ENCODE data around the gene ATP6V1C2. TPM values are rescaled to one million over a fixed set of nuclear protein-coding genes. Genes with fewer than 3 reads are reported as not detected.

Gene ATP6V1C2
- total RNA-seq, 1 experiment from 2014 or later, result 0.40 TPM

GRCh38 chr2:10785260-10785659 lies 63.8 kb downstream of the ATP6V1C2 start:
- no peak overlapping the region for H2AFZ ChIP-seq (ENCODE audit: low read length)
- ChIA-PET CTCF (no interaction called here), POLR2A (ENCODE audit: unreplicated experiment) (no interaction called here)
- H3F3A ChIP-seq (ENCODE audit: low read length, unreplicated experiment), result no peaks in the 10 kb centered on the region
- H3K79me2 ChIP-seq (ENCODE audit: low read length), result no peaks in the 10 kb centered on the region; the same call in 1 of the 2 replicates
- no peaks in the 10 kb centered on the region for H3K9me3 ChIP-seq (ENCODE audit: low read length)
- intact Hi-C loops (cut with micrococcal nuclease), result no loop called here
- no TSS peak for BruUV-seq (replicated peaks)
- no peak for TF ChIP-seq EZH2phosphoT487 (IDR thresholded peaks at IDR 0.05; ENCODE audit: borderline replicate concordance, low read length)
- TF ChIP-seq EZH2 (IDR thresholded peaks at IDR 0.05; ENCODE audit: low read length, unreplicated experiment), result no peak
- TF ChIP-seq, protein P1, sequence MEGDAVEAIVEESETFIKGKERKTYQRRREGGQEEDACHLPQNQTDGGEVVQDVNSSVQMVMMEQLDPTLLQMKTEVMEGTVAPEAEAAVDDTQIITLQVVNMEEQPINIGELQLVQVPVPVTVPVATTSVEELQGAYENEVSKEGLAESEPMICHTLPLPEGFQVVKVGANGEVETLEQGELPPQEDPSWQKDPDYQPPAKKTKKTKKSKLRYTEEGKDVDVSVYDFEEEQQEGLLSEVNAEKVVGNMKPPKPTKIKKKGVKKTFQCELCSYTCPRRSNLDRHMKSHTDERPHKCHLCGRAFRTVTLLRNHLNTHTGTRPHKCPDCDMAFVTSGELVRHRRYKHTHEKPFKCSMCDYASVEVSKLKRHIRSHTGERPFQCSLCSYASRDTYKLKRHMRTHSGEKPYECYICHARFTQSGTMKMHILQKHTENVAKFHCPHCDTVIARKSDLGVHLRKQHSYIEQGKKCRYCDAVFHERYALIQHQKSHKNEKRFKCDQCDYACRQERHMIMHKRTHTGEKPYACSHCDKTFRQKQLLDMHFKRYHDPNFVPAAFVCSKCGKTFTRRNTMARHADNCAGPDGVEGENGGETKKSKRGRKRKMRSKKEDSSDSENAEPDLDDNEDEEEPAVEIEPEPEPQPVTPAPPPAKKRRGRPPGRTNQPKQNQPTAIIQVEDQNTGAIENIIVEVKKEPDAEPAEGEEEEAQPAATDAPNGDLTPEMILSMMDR (conservative IDR thresholded peaks at IDR 0.05; ENCODE audit: low read depth, low read length), result no peak
- no peaks in the 10 kb centered on the region for H3K9me2 ChIP-seq (replicated peaks; ENCODE audit: low read length)
- peaks cover 81% of the 10 kb centered on the region for H3K36me3 ChIP-seq (ENCODE audit: low read depth, low read length)
- no peak for DNase-seq
- H3K9ac ChIP-seq (ENCODE audit: low read length), result no peak overlapping the region
- H4K20me1 ChIP-seq (ENCODE audit: low read length), result peaks cover 13% of the 10 kb centered on the region; the same call in 1 of the 2 replicates
- H3K4me1 ChIP-seq (ENCODE audit: insufficient read depth, low read length), result peaks cover 15% of the 10 kb centered on the region
- H3K27me3 ChIP-seq (ENCODE audit: low read length), result no peaks in the 10 kb centered on the region
- no peak overlapping the region for H3K27ac ChIP-seq (ENCODE audit: low read length)
- no peak overlapping the region for H3K4me3 ChIP-seq (ENCODE audit: low read length)
- ATAC-seq, result no peak
- H3K4me2 ChIP-seq (ENCODE audit: low read length), result no peak overlapping the region

DNA sequence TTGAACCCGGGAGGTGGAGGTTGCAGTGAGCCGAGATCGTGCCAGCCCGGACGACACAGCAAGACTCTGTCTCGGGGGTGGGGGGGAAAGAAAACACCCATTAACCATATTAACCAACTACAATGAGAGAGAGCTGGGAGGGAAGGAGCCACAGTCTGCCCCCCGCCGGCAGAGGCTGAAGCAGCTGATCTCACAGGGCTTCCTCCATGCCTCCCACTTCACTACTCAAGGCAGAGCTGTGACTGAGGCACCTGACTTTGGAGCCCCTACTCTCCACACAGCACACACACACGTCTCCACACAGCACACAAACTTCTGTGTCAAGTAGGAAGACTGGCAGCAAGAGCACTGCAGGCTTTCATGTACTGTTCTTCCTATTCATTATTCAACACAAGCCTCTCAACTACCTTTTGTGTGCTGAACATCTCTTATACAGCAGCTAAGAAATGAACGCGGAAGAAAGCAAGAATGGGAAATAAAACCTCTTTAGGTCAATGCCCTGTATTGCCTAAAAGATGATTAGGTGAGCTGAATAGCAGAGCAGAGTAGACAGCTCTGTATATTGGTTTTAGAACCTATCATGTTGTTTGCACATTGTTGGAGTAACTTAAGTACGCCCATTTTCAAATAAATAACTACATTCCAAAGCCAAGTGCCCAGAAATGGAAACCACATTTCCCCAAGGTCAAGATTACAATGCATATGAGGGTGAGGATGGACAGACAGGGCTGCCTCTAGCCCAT lies 65.0 kb downstream of the ATP6V1C2 start:
- CTCF ChIA-PET, result interaction anchor here (0.6 kb wide), 1 partner anchor 26 kb away, joined by 3 read pairs; no protein-coding TSS in a partner anchor
- BruUV-seq (replicated peaks), result no TSS peak

More for the DNA sequence above, 65.0 kb downstream of the ATP6V1C2 start:
- Histone ChIP-seq H3K4me3 (ENCODE audit: low read length) (no peak overlapping the region), H3K4me1 (ENCODE audit: insufficient read depth, low read length) (peaks cover 15% of the 10 kb centered on the region), H3K36me3 (ENCODE audit: low read depth, low read length) (peaks cover 83% of the 10 kb centered on the region), H3K79me2 (ENCODE audit: low read length) (no peaks in the 10 kb centered on the region; the same call in 1 of the 2 replicates), H3K9me2 (replicated peaks; ENCODE audit: low read length) (no peaks in the 10 kb centered on the region), H3K27me3 (ENCODE audit: low read length) (no peaks in the 10 kb centered on the region), H3F3A (ENCODE audit: low read length, unreplicated experiment) (no peaks in the 10 kb centered on the region), H2AFZ (ENCODE audit: low read length) (no peak overlapping the region), H4K20me1 (ENCODE audit: low read length) (peaks cover 13% of the 10 kb centered on the region; the same call in 1 of the 2 replicates), H3K4me2 (ENCODE audit: low read length) (no peak overlapping the region), H3K9ac (ENCODE audit: low read length) (no peak overlapping the region), H3K27ac (ENCODE audit: low read length) (no peak overlapping the region), H3K9me3 (ENCODE audit: low read length) (no peaks in the 10 kb centered on the region)
- DNase-seq, result no peak
- intact Hi-C loops (cut with micrococcal nuclease), result no loop called here
- no peak for ATAC-seq
- POLR2A ChIA-PET (ENCODE audit: unreplicated experiment), result no interaction called here
- TF ChIP-seq, protein P1 (conservative IDR thresholded peaks at IDR 0.05; ENCODE audit: low read depth, low read length), result no peak
- TF ChIP-seq EZH2 (IDR thresholded peaks at IDR 0.05; ENCODE audit: low read length, unreplicated experiment) (no peak), EZH2phosphoT487 (IDR thresholded peaks at IDR 0.05; ENCODE audit: borderline replicate concordance, low read length) (no peak)
